Measurements from ENCODE around the gene ENAH.
"Not testable (repeated sequence)": the region's sequence is repeated elsewhere in the genome, so short reads cannot be mapped to it uniquely, and the experiment has no call there.

ENAH gene

GRCh38 chr1:225522588-225523262 lies 130.2 kb downstream of the ENAH start:
- DNase-seq, result no peak

- DNase-seq, result no peak
Observed at GRCh38 chr1:225520587-225521227, 132.2 kb downstream of the ENAH start.

- peak; percentile 86 for DNase-seq
Observed at GRCh38 chr1:225519166-225519863, 133.6 kb downstream of the ENAH start.

GRCh38 chr1:225517697-225518096 lies 135.2 kb downstream of the ENAH start:
- DNase-seq, result no peak

GRCh38 chr1:225517221-225517620 lies 135.7 kb downstream of the ENAH start:
- DNase-seq, result no peak

- no peak for DNase-seq
Observed at GRCh38 chr1:225514671-225515081, 138.2 kb downstream of the ENAH start.

GRCh38 chr1:225513576-225513975 lies 139.3 kb downstream of the ENAH start:
- not testable (repeated sequence) for DNase-seq

GRCh38 chr1:225511828-225512381 lies 141.0 kb downstream of the ENAH start:
- no peak for DNase-seq

- not testable (repeated sequence) for DNase-seq
Observed at GRCh38 chr1:225510740-225511139, 142.2 kb downstream of the ENAH start.

- DNase-seq, result no peak
Observed at GRCh38 chr1:225509770-225510169, 143.2 kb downstream of the ENAH start.

GRCh38 chr1:225509376-225509707 lies 143.6 kb downstream of the ENAH start:
- DNase-seq, result no peak

- peak; percentile 78 for DNase-seq
Observed at GRCh38 chr1:225508538-225509375, 144.2 kb downstream of the ENAH start.

GRCh38 chr1:225506727-225507126 lies 146.2 kb downstream of the ENAH start:
- no peak for DNase-seq

- no peak for DNase-seq
Observed at GRCh38 chr1:225504776-225505175, 148.1 kb downstream of the ENAH start.

- DNase-seq, result no peak
Observed at GRCh38 chr1:225500624-225501192, 152.2 kb downstream of the ENAH start.

- no peak for DNase-seq
Observed at GRCh38 chr1:225498549-225499136, 154.3 kb downstream of the ENAH start.

- no peak for DNase-seq
Observed at GRCh38 chr1:225494789-225495359, 158.0 kb downstream of the ENAH start.

GRCh38 chr1:225493591-225494246 lies 159.2 kb downstream of the ENAH start:
- no peak for DNase-seq

GRCh38 chr1:225488676-225489075 lies 164.2 kb downstream of the ENAH start:
- DNase-seq, result no peak

GRCh38 chr1:225486856-225487255 lies 166.1 kb downstream of the ENAH start:
- no peak for DNase-seq

GRCh38 chr1:225485991-225486530 lies 166.9 kb downstream of the ENAH start:
- DNase-seq, result no peak
